Body of pancreas (tissue), 4 donors: Measurements from ENCODE around the gene U2AF2. TPM values are rescaled to one million over a fixed set of nuclear protein-coding genes. Genes with fewer than 3 reads are reported as not detected.

Experiments used
- ATAC-seq: fragments of 150-250 bp; one replicate; pipeline ENCODE4 v1.9.1; 2016
- DNase-seq, 4 donors: peaks; one replicate each; pipeline ENCODE4 v3.0.0-alpha.2; 2019
- H3K27ac ChIP-seq, 4 donors: fragments of 200-600 bp; sonication (generic); 1 replicate in 3 of 4; 2 replicates in 1 of 4; pipeline versions ENCODE4 v1.5.1 to v1.6.1; 2016 to 2019; ENCODE audit warnings: mild to moderate bottlenecking in 1 of 4, mixed read lengths in 1 of 4, moderate library complexity in 1 of 4
- H3K27me3 ChIP-seq, 2 donors: fragments of 200-600 bp; sonication (generic); one replicate each; pipeline ENCODE4 v1.6.0; 2016; ENCODE audit warnings: mild to moderate bottlenecking in 1 of 2
- H3K36me3 ChIP-seq, 2 donors: fragments of 200-600 bp; sonication (generic); replicated peaks in 1 of 2; 2 replicates each; pipeline ENCODE4 v1.5.1; 2016; ENCODE audit warnings: low read depth in 2 of 2; ENCODE audit not compliant: insufficient read depth in 1 of 2
- H3K4me1 ChIP-seq: fragments of 200-600 bp; sonication (generic); one replicate; pipeline ENCODE4 v1.6.0; 2016
- H3K4me3 ChIP-seq, 2 donors: fragments of 200-600 bp; sonication (generic); 1 replicate in 1 of 2; 2 replicates in 1 of 2; pipeline ENCODE4 v1.5.1; 2016 to 2019
- H3K9me3 ChIP-seq, 3 donors: fragments of 200-600 bp; sonication (generic); 1 replicate in 2 of 3; 2 replicates in 1 of 3; pipeline ENCODE4 v1.5.1; 2016
- POLR2A ChIP-seq, 3 donors: fragments of 450-650 bp; IDR thresholded peaks; one replicate each; pipeline ENCODE4 v1.6.1; 2016; ENCODE audit warnings: antibody characterized with exemption in 3 of 3, mild to moderate bottlenecking in 2 of 3
- WGBS, 2 donors: methylation state at CpG; one replicate each; pipeline ENCODE4 v1.1.5; 2017; 5-methylcytosine and 5-hydroxymethylcytosine counted together
- intact Hi-C: fragments of 100-400 bp; cut with DNase I; formaldehyde crosslinking; loops from one replicate; pipeline ENCODE4 v1.15.1; 2023
- total RNA-seq, 2 donors: library from RNA; depleted of rRNA; stranded (reverse); fragments of >200 nt; gene quantifications; one replicate each; pipeline ENCODE4 v1.1.0, GENCODE V29; 2016
- TF ChIP-seq, protein P1 (sequence below), 7 experiments: fragments of 450-650 bp in 4 of 7; fragments of 200-600 bp in 3 of 7; sonication (generic) in 3 of 7; IDR thresholded peaks; one replicate each; pipeline ENCODE4 v1.5.1; 2016 to 2019; ENCODE audit warnings: antibody characterized with exemption in 7 of 7

The U2AF2 gene
- total RNA-seq, 2 donors from 2014 or later: 53.4 to 106 TPM

DNA sequence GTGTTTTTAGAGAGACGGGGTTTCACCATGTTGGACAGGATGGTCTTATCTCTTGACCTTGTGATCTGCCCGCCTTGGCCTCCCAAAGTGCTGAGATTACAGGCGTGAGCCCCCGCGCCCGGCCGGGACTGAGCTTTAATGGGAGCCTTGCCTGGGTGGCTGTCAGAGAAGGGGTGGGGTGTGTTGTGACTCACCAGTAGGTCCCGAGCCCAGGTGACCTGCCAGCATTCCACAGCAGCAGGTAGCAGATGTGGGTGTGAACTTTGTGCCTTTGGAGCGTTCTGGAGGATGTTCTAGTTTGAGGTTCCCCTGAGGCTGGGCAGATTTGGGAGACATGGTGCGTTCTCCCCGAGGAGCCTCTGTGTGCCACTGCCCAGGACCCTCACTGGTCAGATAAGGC, 13.1 kb downstream of the U2AF2 start:
- DNase-seq (peak in 3 of 4 donors; percentile 39 to 71 (median 59)), ATAC-seq (peak; percentile 27)
- Histone ChIP-seq H3K9me3 (no peaks in the 10 kb centered on the region), H3K36me3 (peaks cover 19 to 54% of the 10 kb centered on the region in 2 donors), H3K4me3 (no peak overlapping the region), H3K4me1 (peaks cover 11% of the 10 kb centered on the region), H3K27ac (peak overlapping the region in 2 of 4 donors; percentile 18 to 26), H3K27me3 (no peaks in the 10 kb centered on the region)
- TF ChIP-seq POLR2A (IDR thresholded peaks at IDR 0.05): no peak
- TF ChIP-seq, protein P1, sequence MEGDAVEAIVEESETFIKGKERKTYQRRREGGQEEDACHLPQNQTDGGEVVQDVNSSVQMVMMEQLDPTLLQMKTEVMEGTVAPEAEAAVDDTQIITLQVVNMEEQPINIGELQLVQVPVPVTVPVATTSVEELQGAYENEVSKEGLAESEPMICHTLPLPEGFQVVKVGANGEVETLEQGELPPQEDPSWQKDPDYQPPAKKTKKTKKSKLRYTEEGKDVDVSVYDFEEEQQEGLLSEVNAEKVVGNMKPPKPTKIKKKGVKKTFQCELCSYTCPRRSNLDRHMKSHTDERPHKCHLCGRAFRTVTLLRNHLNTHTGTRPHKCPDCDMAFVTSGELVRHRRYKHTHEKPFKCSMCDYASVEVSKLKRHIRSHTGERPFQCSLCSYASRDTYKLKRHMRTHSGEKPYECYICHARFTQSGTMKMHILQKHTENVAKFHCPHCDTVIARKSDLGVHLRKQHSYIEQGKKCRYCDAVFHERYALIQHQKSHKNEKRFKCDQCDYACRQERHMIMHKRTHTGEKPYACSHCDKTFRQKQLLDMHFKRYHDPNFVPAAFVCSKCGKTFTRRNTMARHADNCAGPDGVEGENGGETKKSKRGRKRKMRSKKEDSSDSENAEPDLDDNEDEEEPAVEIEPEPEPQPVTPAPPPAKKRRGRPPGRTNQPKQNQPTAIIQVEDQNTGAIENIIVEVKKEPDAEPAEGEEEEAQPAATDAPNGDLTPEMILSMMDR (IDR thresholded peaks at IDR 0.05): no peak
- 57% methylated on average over 10 to 11 of the region's 11 CpGs for WGBS, 2 donors
- intact Hi-C loops: no loop called here

DNA sequence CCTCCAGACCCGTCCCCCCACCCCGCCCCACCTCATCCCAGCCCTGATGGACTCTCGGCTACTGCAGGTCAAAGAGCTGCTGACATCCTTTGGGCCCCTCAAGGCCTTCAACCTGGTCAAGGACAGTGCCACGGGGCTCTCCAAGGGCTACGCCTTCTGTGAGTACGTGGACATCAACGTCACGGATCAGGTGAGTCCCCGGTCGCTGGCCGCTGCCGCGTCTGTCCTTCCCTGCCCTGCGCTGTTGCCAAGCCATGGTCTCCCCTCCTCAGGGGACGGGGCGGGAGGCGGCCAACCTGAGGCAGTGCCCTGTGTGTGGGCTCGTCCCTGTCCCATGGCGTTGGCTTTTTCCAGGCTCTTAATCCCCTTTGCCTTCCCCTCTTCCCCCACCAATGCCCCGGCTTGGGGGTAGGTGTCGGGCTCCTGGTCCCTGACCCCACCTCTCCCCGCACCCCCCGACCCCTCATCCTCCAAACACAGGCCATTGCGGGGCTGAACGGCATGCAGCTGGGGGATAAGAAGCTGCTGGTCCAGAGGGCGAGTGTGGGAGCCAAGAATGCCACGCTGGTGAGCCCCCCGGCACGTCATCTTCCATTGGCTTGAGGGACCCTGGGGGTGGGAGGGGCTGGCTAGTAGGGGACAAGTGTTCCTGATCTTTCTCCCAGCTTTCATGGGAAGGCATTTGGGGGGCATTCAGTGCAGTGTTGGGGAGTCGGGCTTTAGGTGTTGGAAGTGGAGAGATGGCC, 13.9 kb downstream of the U2AF2 start:
- TF ChIP-seq POLR2A (IDR thresholded peaks at IDR 0.05): no peak
- TF ChIP-seq, protein P1 (IDR thresholded peaks at IDR 0.05): no peak
- WGBS, 2 donors: 87 to 88% methylated on average over 26 to 30 of the region's 30 CpGs
- Histone ChIP-seq H3K4me1 (peaks cover 15% of the 10 kb centered on the region), H3K27me3 (no peaks in the 10 kb centered on the region), H3K36me3 (peaks cover 19 to 45% of the 10 kb centered on the region in 2 donors), H3K27ac (no peak overlapping the region), H3K4me3 (no peak overlapping the region), H3K9me3 (no peaks in the 10 kb centered on the region)
- intact Hi-C loops: no loop called here
- ATAC-seq: no peak
- DNase-seq: no peak

GRCh38 chr19:55669418-55670279, 14.8 kb downstream of the U2AF2 start:
- no peak for TF ChIP-seq POLR2A (IDR thresholded peaks at IDR 0.05)
- TF ChIP-seq, protein P1 (IDR thresholded peaks at IDR 0.05): no peak
- no peak overlapping the region for H3K4me3 ChIP-seq
- 84 to 92% methylated on average over 38 to 43 of the region's 43 CpGs for WGBS, 2 donors
- H3K4me1 ChIP-seq: peaks cover 20% of the 10 kb centered on the region
- H3K9me3 ChIP-seq: no peaks in the 10 kb centered on the region
- intact Hi-C loops: loop anchor here (10.0 kb wide), 1 partner anchor 1215 kb away; no protein-coding TSS in a partner anchor
- DNase-seq: no peak
- peaks cover 19 to 39% of the 10 kb centered on the region in 2 donors for H3K36me3 ChIP-seq
- no peak for ATAC-seq
- no peaks in the 10 kb centered on the region for H3K27me3 ChIP-seq
- no peak overlapping the region for H3K27ac ChIP-seq

DNA sequence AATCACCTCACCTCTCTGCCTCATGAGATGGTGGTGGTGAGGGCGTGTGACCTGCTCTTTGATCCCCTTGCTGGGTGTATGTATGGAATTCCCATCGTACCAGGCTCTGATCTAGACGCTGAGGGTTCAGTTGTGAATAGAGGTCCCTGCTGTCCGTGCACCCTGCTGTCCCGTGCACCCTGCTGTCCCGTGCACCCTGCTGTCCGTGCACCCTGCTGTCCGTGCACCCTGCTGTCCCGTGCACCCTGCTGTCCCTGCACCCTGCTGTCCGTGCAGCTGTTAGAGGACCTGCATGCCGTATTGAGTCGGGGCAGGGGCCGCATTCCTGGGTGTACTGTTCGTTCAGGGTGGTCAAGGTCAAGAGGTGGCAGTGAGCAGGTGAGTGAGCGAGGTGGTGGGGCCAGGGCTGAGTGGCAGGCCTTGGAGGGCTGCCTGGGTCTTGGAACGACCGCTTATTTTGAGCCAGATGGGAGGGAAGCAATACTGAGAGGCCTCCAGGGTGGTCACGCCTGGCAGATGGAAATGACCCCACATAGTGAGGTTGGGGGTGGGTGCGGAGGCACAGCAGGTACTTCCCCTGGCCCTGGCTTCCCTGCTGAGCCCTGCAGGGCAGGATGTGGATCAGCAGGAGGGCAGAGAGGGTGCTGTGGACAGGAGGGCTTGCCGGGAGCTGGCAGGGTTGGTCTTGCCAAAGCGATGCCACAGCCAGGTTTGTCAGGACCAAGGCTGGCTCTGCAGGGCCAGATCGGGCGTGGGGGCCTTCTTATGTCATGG, 15.6 kb downstream of the U2AF2 start:
- no peak for TF ChIP-seq POLR2A (IDR thresholded peaks at IDR 0.05)
- TF ChIP-seq, protein P1 (IDR thresholded peaks at IDR 0.05): no peak
- DNase-seq: peak in 1 of 4 donors; percentile 51
- intact Hi-C loops: loop anchor here (10.0 kb wide), 1 partner anchor 1216 kb away; no protein-coding TSS in a partner anchor
- Histone ChIP-seq H3K36me3 (peaks cover 19 to 34% of the 10 kb centered on the region in 2 donors), H3K9me3 (no peaks in the 10 kb centered on the region), H3K27me3 (no peaks in the 10 kb centered on the region), H3K27ac (no peak overlapping the region), H3K4me3 (no peak overlapping the region), H3K4me1 (peaks cover 21% of the 10 kb centered on the region)
- ATAC-seq: no peak
- 65 to 75% methylated on average over 23 of the region's 23 CpGs for WGBS, 2 donors
